NB4 (cell line): ENCODE results near the gene SPRED3.

Source experiments
- DNase-seq: peaks from one replicate; pipeline ENCODE4 v3.0.0; 2010; ENCODE audit warnings: low read depth
- H3K4me3 ChIP-seq: one replicate; pipeline ENCODE4 v1.5.1; 2011; ENCODE audit warnings: mild to moderate bottlenecking, low read depth, low read length, moderate library complexity
- CTCF ChIP-seq: IDR thresholded peaks from one replicate; pipeline ENCODE4 v1.5.1; 2012; ENCODE audit warnings: low read depth, low read length
- MAX ChIP-seq: IDR thresholded peaks from 2 replicates; pipeline ENCODE4 v1.6.1; 2011; ENCODE audit warnings: low read depth, low read length
- MYC ChIP-seq: IDR thresholded peaks from 2 replicates; pipeline ENCODE4 v1.6.1; 2011; ENCODE audit warnings: low read depth, low read length
- POLR2A ChIP-seq: IDR thresholded peaks from 2 replicates; pipeline ENCODE4 v1.6.1; 2011; ENCODE audit warnings: mild to moderate bottlenecking; ENCODE audit not compliant: insufficient read length; ENCODE audit errors: extremely low read depth

SPRED3 gene

GRCh38 chr19:38445362-38445761 is 56.9 kb downstream of the SPRED3 start:
- TF ChIP-seq CTCF, result no peak
- TF ChIP-seq MAX, result no peak
- no peak for TF ChIP-seq MYC
- no peak overlapping the region for H3K4me3 ChIP-seq
- no peak for DNase-seq

- DNase-seq, result no peak
- TF ChIP-seq MYC, result no peak
- no peak for TF ChIP-seq CTCF
- no peak for TF ChIP-seq POLR2A
- TF ChIP-seq MAX, result no peak
- no peak overlapping the region for H3K4me3 ChIP-seq
These were observed 59.7 kb downstream of the SPRED3 start for GRCh38 chr19:38448225-38448624.
